H9 (cell line): Measurements from ENCODE around the gene EPHX1. TPM values are rescaled to one million over a fixed set of nuclear protein-coding genes. Genes with fewer than 3 reads are reported as not detected.

Experiments
- DNase-seq: peaks from one replicate; pipeline ENCODE4 v3.0.0-alpha.2; 2017
- H2AFZ ChIP-seq: one replicate; pipeline ENCODE4 v1.6.1; 2013; ENCODE audit warnings: mild to moderate bottlenecking, low read length, control low read depth, moderate library complexity
- H2AK5ac ChIP-seq: 2 replicates; pipeline ENCODE4 v1.6.1; 2013; ENCODE audit warnings: low read length, control low read depth, mixed read lengths; ENCODE audit not compliant: insufficient read length
- H2BK120ac ChIP-seq: one replicate; pipeline ENCODE4 v1.6.1; 2013; ENCODE audit warnings: low read depth, mild to moderate bottlenecking, low read length, control low read depth, inconsistent platforms; ENCODE audit not compliant: poor library complexity, severe bottlenecking
- H2BK12ac ChIP-seq: 2 replicates; pipeline ENCODE4 v1.6.1; 2013; ENCODE audit warnings: low read length, control low read depth, mixed read lengths, low read depth; ENCODE audit not compliant: insufficient read length
- H2BK15ac ChIP-seq: 2 replicates; pipeline ENCODE4 v1.6.1; 2013; ENCODE audit warnings: low read depth, low read length, control low read depth
- H2BK20ac ChIP-seq: one replicate; pipeline ENCODE4 v1.6.1; 2013; ENCODE audit warnings: low read depth, mild to moderate bottlenecking, low read length, control low read depth, inconsistent platforms; ENCODE audit not compliant: poor library complexity, severe bottlenecking
- H2BK5ac ChIP-seq: 2 replicates; pipeline ENCODE4 v1.6.1; 2013; ENCODE audit warnings: low read length, control low read depth, mixed read lengths; ENCODE audit not compliant: insufficient read length
- H3K14ac ChIP-seq: 2 replicates; pipeline ENCODE4 v1.6.1; 2013; ENCODE audit warnings: low read length, control low read depth; ENCODE audit not compliant: insufficient read depth
- H3K18ac ChIP-seq: 2 replicates; pipeline ENCODE4 v1.6.1; 2013; ENCODE audit warnings: low read depth, mild to moderate bottlenecking, mixed read lengths, low read length, control low read depth; ENCODE audit not compliant: insufficient read length
- H3K23ac ChIP-seq: 2 replicates; pipeline ENCODE4 v1.6.1; 2013; ENCODE audit warnings: low read length, control low read depth, mixed read lengths, low read depth; ENCODE audit not compliant: insufficient read length
- H3K23me2 ChIP-seq: 2 replicates; pipeline ENCODE4 v1.6.1; 2013; ENCODE audit warnings: low read depth, mild to moderate bottlenecking, mixed read lengths, low read length, control low read depth; ENCODE audit not compliant: insufficient read length, poor library complexity, severe bottlenecking
- H3K27ac ChIP-seq: 2 replicates; pipeline ENCODE4 v1.5.1; 2013; ENCODE audit warnings: low read length, control low read depth, mixed read lengths, low read depth; ENCODE audit not compliant: insufficient read length
- H3K27me3 ChIP-seq: 2 replicates; pipeline ENCODE4 v1.6.1; 2013; ENCODE audit warnings: low read length, control low read depth, inconsistent platforms; ENCODE audit not compliant: insufficient read depth
- H3K4ac ChIP-seq: 2 replicates; pipeline ENCODE4 v1.6.1; 2013; ENCODE audit warnings: low read depth, mild to moderate bottlenecking, control low read depth, inconsistent platforms, low read length, moderate library complexity
- H3K4me1 ChIP-seq: 2 replicates; pipeline ENCODE4 v1.6.1; 2013; ENCODE audit warnings: low read length, control low read depth, inconsistent platforms; ENCODE audit not compliant: insufficient read depth
- H3K4me2 ChIP-seq: 2 replicates; pipeline ENCODE4 v1.6.1; 2013; ENCODE audit warnings: low read length, control low read depth, mixed read lengths; ENCODE audit not compliant: insufficient read length, insufficient read depth
- H3K56ac ChIP-seq: 2 replicates; pipeline ENCODE4 v1.6.1; 2013; ENCODE audit warnings: low read depth, mild to moderate bottlenecking, mixed read lengths, low read length, control low read depth; ENCODE audit not compliant: insufficient read length
- H3K79me1 ChIP-seq: 2 replicates; pipeline ENCODE4 v1.6.1; 2013; ENCODE audit warnings: low read depth, mild to moderate bottlenecking, moderate library complexity, low read length, control low read depth, inconsistent platforms; ENCODE audit not compliant: insufficient read depth, poor library complexity, severe bottlenecking
- H3K79me2 ChIP-seq: 2 replicates; pipeline ENCODE4 v1.6.1; 2013; ENCODE audit warnings: low read length, control low read depth, inconsistent platforms; ENCODE audit not compliant: insufficient read depth
- H3K9ac ChIP-seq: 2 replicates; pipeline ENCODE4 v1.6.1; 2013; ENCODE audit warnings: low read length, control low read depth, mixed read lengths; ENCODE audit not compliant: insufficient read length; ENCODE audit errors: extremely low read depth
- H3K9me3 ChIP-seq: one replicate; pipeline ENCODE4 v1.6.1; 2013; ENCODE audit warnings: low read depth, low read length, inconsistent platforms; ENCODE audit not compliant: control insufficient read depth
- H3T11ph ChIP-seq: one replicate; pipeline ENCODE4 v1.6.1; 2013; ENCODE audit warnings: mild to moderate bottlenecking, low read length, control low read depth, inconsistent platforms
- H4K20me1 ChIP-seq: one replicate; pipeline ENCODE4 v1.6.1; 2013; ENCODE audit not compliant: control insufficient read depth, insufficient read length, insufficient read depth
- H4K5ac ChIP-seq: 2 replicates; pipeline ENCODE4 v1.6.1; 2013; ENCODE audit warnings: low read depth, mild to moderate bottlenecking, mixed read lengths, low read length, control low read depth; ENCODE audit not compliant: insufficient read length
- H4K8ac ChIP-seq: replicated peaks from 2 replicates; pipeline ENCODE4 v1.6.1; 2013; ENCODE audit warnings: low read length, control low read depth, mixed read lengths, low read depth; ENCODE audit not compliant: insufficient read length
- H4K91ac ChIP-seq: 2 replicates; pipeline ENCODE4 v1.6.1; 2013; ENCODE audit warnings: low read depth, mild to moderate bottlenecking, moderate library complexity, mixed read lengths, low read length, control low read depth; ENCODE audit not compliant: insufficient read length
- H3K27ac Mint-ChIP-seq, 3 experiments: 2 replicates in 2 of 3; 3 replicates in 1 of 3; pipeline ENCODE4 v1.8.0; 2020 to 2021; ENCODE audit warnings: mixed read lengths in 3 of 3, mild to moderate bottlenecking in 1 of 3, moderate library complexity in 1 of 3
- H3K27me3 Mint-ChIP-seq: 2 replicates; pipeline ENCODE4 v1.8.0; 2021; ENCODE audit warnings: low read depth, mild to moderate bottlenecking, moderate library complexity, mixed read lengths
- H3K36me3 Mint-ChIP-seq, 3 experiments: 2 replicates in 2 of 3; 3 replicates in 1 of 3; pipeline ENCODE4 v1.8.0; 2020 to 2021; ENCODE audit warnings: low read depth in 3 of 3, mixed read lengths in 3 of 3; ENCODE audit not compliant: insufficient read depth in 1 of 3
- H3K4me1 Mint-ChIP-seq, 2 experiments: 2 replicates each; pipeline ENCODE4 v1.8.0; 2020; ENCODE audit warnings: mixed read lengths in 2 of 2
- H3K4me3 Mint-ChIP-seq, 2 experiments: 2 replicates in 1 of 2; 3 replicates in 1 of 2; pipeline ENCODE4 v1.8.0; 2020 to 2021; ENCODE audit warnings: mild to moderate bottlenecking in 2 of 2, mixed read lengths in 2 of 2, moderate library complexity in 1 of 2
- H3K9me3 Mint-ChIP-seq, 2 experiments: 2 replicates in 1 of 2; 3 replicates in 1 of 2; pipeline ENCODE4 v1.8.0; 2020; ENCODE audit warnings: mild to moderate bottlenecking in 2 of 2, mixed read lengths in 2 of 2, moderate library complexity in 1 of 2
- WGBS: extraction: QIAGEN DNeasy Blood & Tissue Kit; methylation state at CpG from one replicate; pipeline ENCODE4 v1.1.7; 2013; ENCODE audit warnings: missing lambda C conversion rate, low lambda C conversion rate, mixed read lengths; ENCODE audit not compliant: insufficient read length; ENCODE audit errors: extremely low coverage; 5-methylcytosine and 5-hydroxymethylcytosine counted together
- total RNA-seq: library from RNA; stranded (reverse); gene quantifications from 2 replicates; pipeline ENCODE4 v1.2.1, GENCODE V29; 2021
- TF ChIP-seq, protein P1 (sequence below): fragments of 200-600 bp; sonication (generic); conservative IDR thresholded peaks from 3 replicates; pipeline ENCODE4 v1.8.0; 2021; ENCODE audit warnings: antibody characterized with exemption, mild to moderate bottlenecking

The EPHX1 gene
- total RNA-seq, 1 experiment from 2014 or later: 40.6 TPM

DNA sequence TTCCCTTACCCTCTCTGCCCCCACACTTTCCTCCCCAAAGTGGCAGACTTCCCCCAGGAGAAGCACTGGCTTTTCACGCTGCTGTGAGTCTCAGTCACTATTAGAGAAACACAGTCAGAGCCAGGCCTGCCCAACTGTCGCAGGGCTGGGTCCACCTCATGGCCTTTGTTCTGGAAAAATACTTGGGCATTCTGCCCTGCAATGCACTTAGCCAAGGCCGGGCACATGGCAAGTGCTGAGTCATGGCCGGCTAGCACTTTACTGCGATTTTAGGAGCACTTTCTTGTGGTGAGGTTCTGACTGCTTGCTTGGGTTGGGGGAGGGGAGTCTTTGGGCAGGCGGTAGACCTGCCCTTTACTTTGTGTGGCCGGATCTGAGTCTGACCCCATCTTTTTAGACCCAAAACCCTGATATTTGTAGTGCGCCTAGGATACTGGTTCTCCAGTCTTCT, 7.7 kb downstream of the EPHX1 start:
- Histone ChIP-seq H3K18ac (peak overlapping the region; percentile 92), H2AFZ (no peak overlapping the region), H4K5ac (peak overlapping the region; percentile 72), H4K20me1 (no peaks in the 10 kb centered on the region), H3K4me1 (peaks cover 14% of the 10 kb centered on the region), H2BK12ac (no peak overlapping the region), H3K56ac (no peak overlapping the region), H2BK15ac (no peak overlapping the region), H3K79me2 (no peaks in the 10 kb centered on the region; the same call in 1 of the 2 replicates), H3K9me3 (no peaks in the 10 kb centered on the region), H3T11ph (no peak overlapping the region), H2BK5ac (peak overlapping the region; percentile 41), H2AK5ac (no peak overlapping the region), H3K23me2 (no peaks in the 10 kb centered on the region), H4K91ac (peak overlapping the region; percentile 96), H3K14ac (peak overlapping the region; percentile 91), H3K9ac (no peak overlapping the region), H3K79me1 (no peaks in the 10 kb centered on the region), H3K27me3 (no peaks in the 10 kb centered on the region), H2BK20ac (no peak overlapping the region), H3K23ac (no peak overlapping the region), H2BK120ac (no peak overlapping the region), H3K27ac (no peak overlapping the region), H3K4me2 (no peak overlapping the region), H4K8ac (no peak overlapping the region), H3K4ac (no peak overlapping the region; the same call in 1 of the 2 replicates)
- TF ChIP-seq, protein P1, sequence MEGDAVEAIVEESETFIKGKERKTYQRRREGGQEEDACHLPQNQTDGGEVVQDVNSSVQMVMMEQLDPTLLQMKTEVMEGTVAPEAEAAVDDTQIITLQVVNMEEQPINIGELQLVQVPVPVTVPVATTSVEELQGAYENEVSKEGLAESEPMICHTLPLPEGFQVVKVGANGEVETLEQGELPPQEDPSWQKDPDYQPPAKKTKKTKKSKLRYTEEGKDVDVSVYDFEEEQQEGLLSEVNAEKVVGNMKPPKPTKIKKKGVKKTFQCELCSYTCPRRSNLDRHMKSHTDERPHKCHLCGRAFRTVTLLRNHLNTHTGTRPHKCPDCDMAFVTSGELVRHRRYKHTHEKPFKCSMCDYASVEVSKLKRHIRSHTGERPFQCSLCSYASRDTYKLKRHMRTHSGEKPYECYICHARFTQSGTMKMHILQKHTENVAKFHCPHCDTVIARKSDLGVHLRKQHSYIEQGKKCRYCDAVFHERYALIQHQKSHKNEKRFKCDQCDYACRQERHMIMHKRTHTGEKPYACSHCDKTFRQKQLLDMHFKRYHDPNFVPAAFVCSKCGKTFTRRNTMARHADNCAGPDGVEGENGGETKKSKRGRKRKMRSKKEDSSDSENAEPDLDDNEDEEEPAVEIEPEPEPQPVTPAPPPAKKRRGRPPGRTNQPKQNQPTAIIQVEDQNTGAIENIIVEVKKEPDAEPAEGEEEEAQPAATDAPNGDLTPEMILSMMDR: no peak
- peak overlapping the region in 1 of 2 experiments; percentile 17; a peak in 2 of 5 replicates for H3K4me3 Mint-ChIP-seq
- H3K27me3 Mint-ChIP-seq: no peaks in the 10 kb centered on the region
- peaks cover 0 to 9% (median 0%) of the 10 kb centered on the region in 3 experiments; a peak in 3 of 7 replicates for H3K36me3 Mint-ChIP-seq
- peak; percentile 63 for DNase-seq
- no CpG with 5 or more reads among the region's 8 CpGs for whole genome bisulfite sequencing
- H3K9me3 Mint-ChIP-seq: no peaks in the 10 kb centered on the region
- peaks cover 37 to 45% of the 10 kb centered on the region in 2 experiments for H3K4me1 Mint-ChIP-seq
- H3K27ac Mint-ChIP-seq: peak overlapping the region; percentile 85 to 94 (median 90); a peak in 6 of 7 replicates
